HEK293T (cell line): ENCODE data around the gene USP49.

Experiments
- CTCF ChIA-PET: fragments of 350-600 bp; formaldehyde crosslinking; extraction: SDS; loops from one replicate; lab custom pipeline; 2021; ENCODE audit warnings: antibody characterized with exemption, inconsistent platforms; lab: Yijun Ruan, JAX
- POLR2A ChIA-PET: fragments of 350-600 bp; formaldehyde crosslinking; extraction: SDS; loops from one replicate; lab custom pipeline; 2020; ENCODE audit warnings: antibody characterized with exemption, inconsistent platforms; lab: Yijun Ruan, JAX
- DNase-seq: peaks from one replicate; pipeline ENCODE4 v3.0.0; 2012; ENCODE audit warnings: mixed read lengths; ENCODE audit errors: extremely low spot score
- ARNT ChIP-seq: fragments of 450-650 bp; IDR thresholded peaks from 2 replicates; pipeline ENCODE4 v1.6.1; 2017; ENCODE audit warnings: mild to moderate bottlenecking
- BHLHE40 ChIP-seq: fragments of 450-650 bp; IDR thresholded peaks from 2 replicates; pipeline ENCODE4 v1.6.1; 2016; ENCODE audit warnings: mild to moderate bottlenecking, moderate library complexity, borderline replicate concordance
- CTBP1 ChIP-seq: fragments of 450-650 bp; IDR thresholded peaks from 2 replicates; pipeline ENCODE4 v1.6.1; 2016; ENCODE audit warnings: borderline replicate concordance
- ELF4 ChIP-seq: fragments of 450-650 bp; IDR thresholded peaks from 2 replicates; pipeline ENCODE4 v1.6.1; 2017; ENCODE audit warnings: antibody characterized with exemption
- FOXA1 ChIP-seq: fragments of 450-650 bp; IDR thresholded peaks from 2 replicates; pipeline ENCODE4 v1.6.1; 2016; ENCODE audit warnings: mild to moderate bottlenecking
- FOXK2 ChIP-seq: fragments of 450-650 bp; IDR thresholded peaks from 2 replicates; pipeline ENCODE4 v1.6.1; 2016; ENCODE audit warnings: mild to moderate bottlenecking
- FOXM1 ChIP-seq: fragments of 450-650 bp; IDR thresholded peaks from 2 replicates; pipeline ENCODE4 v1.6.1; 2017; ENCODE audit warnings: mild to moderate bottlenecking, borderline replicate concordance
- HDGF ChIP-seq: fragments of 450-650 bp; IDR thresholded peaks from 2 replicates; pipeline ENCODE4 v1.6.1; 2017; ENCODE audit warnings: antibody characterized with exemption, borderline replicate concordance
- L3MBTL2 ChIP-seq: fragments of 450-650 bp; conservative IDR thresholded peaks from 2 replicates; pipeline ENCODE4 v1.6.1; 2016; ENCODE audit warnings: mild to moderate bottlenecking
- LEF1 ChIP-seq: fragments of 450-650 bp; IDR thresholded peaks from 2 replicates; pipeline ENCODE4 v1.6.1; 2017; ENCODE audit warnings: mild to moderate bottlenecking, borderline replicate concordance
- NFRKB ChIP-seq: fragments of 450-650 bp; IDR thresholded peaks from 2 replicates; pipeline ENCODE4 v1.6.1; 2016; ENCODE audit warnings: mild to moderate bottlenecking, moderate library complexity
- PKNOX1 ChIP-seq: fragments of 450-650 bp; IDR thresholded peaks from 2 replicates; pipeline ENCODE4 v1.6.1; 2016
- SP1 ChIP-seq: fragments of 450-650 bp; IDR thresholded peaks from 2 replicates; pipeline ENCODE4 v1.6.1; 2017
- SUZ12 ChIP-seq: fragments of 450-650 bp; IDR thresholded peaks from 2 replicates; pipeline ENCODE4 v1.6.1; 2016; ENCODE audit warnings: mild to moderate bottlenecking
- TARDBP ChIP-seq: fragments of 450-650 bp; IDR thresholded peaks from 2 replicates; pipeline ENCODE4 v1.6.1; 2016
- ZNF384 ChIP-seq: fragments of 450-650 bp; IDR thresholded peaks from 2 replicates; pipeline ENCODE4 v1.6.1; 2016

The USP49 gene

GRCh38 chr6:41743406-41744235, 151.6 kb downstream of the USP49 start:
- TF ChIP-seq PKNOX1 (no peak), CTBP1 (no peak), FOXA1 (no peak), ELF4 (no peak), FOXK2 (no peak), SUZ12 (no peak), ARNT (no peak), BHLHE40 (no peak), HDGF (no peak), TARDBP (no peak), NFRKB (no peak), ZNF384 (no peak), FOXM1 (no peak), SP1 (no peak), LEF1 (no peak), L3MBTL2 (no peak)
- no peak for DNase-seq
- ChIA-PET POLR2A (no interaction called here), CTCF (no interaction called here)

- TF ChIP-seq CTBP1 (no peak), PKNOX1 (no peak), FOXA1 (no peak)
- ChIA-PET POLR2A (no interaction called here), CTCF (no interaction called here)
- DNase-seq = no peak
These were observed 153.3 kb downstream of the USP49 start for GRCh38 chr6:41741625-41742490.

GRCh38 chr6:41740366-41741162, 154.6 kb downstream of the USP49 start:
- ChIA-PET POLR2A (interaction anchor here (1.2 kb wide), 1 partner anchor 47 kb away, joined by 3 read pairs; the partner anchor contains the start of gene TOMM6), CTCF (interaction anchor here (1.0 kb wide), 1 partner anchor 35 kb away, joined by 3 read pairs; no protein-coding TSS in a partner anchor)
- TF ChIP-seq BHLHE40 (no peak), SUZ12 (no peak), TARDBP (no peak), PKNOX1 (no peak), FOXK2 (no peak)
- no peak for DNase-seq
